HG03342 (cell line): ENCODE results near the gene WWC2.

Experiments
- ATAC-seq: cut with Tn5 transposase; IDR thresholded peaks from one replicate; pipeline ENCODE4 v1.9.1; 2021; ENCODE audit warnings: mild to moderate bottlenecking, moderate library complexity; ENCODE audit not compliant: unreplicated experiment

Gene WWC2

DNA sequence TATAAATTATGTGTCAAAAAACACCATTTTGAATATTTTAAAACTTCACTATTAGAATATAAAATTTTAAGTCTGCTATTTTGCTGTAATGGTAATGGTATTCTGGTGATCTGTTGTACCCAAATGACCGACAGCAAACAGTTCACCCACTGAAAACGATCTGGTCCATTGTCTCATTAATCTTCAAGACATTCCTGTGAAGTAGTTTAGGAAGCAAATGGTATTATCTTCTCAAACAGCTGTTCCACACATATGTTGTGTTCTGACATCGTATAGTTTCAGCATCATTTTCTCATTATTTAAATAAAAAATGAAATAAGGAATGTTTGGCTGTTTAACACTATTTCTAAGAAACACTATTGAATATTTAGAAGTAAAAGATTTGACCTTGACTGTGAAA lies 98.1 kb downstream of the WWC2 start:
- ATAC-seq = no peak

DNA sequence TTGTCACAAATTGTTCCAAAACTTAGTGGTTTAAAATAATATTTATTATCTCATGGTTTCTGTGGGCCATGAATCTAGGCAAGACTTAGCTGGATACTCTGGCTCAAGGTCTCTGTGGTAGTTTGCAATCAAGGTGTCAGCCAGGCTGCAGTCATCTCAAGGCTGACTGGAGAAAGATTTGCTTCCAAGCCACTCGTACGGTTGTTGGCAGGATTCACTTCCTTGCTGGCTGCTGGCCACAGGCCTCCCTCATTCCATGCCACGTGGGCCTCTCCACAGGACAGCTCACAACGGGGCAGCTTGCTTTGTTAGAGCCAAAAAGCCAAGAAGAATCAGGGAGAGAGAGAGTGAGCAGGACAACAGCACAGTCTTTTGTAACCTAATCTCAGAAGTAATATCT lies 101.4 kb downstream of the WWC2 start:
- ATAC-seq = no peak

DNA sequence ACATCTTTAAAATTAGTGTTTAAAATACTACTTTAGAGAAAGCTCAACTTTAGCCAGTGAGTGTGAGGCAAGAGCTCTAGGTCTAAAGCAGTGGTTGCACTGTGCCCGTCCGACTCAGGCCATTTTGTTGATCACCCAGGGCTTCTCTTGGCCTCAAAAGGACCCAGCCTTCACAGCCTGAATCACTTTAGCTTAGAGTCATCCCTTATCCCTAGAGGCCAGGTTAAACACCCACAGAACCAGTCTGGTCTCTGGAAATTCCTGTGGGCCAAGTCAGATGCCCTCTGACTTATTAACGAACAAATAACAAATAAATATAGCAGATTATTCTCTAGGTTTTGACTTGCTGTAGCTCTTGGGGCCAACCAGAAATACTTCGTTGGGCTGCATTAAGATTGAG lies 102.3 kb downstream of the WWC2 start:
- no peak for ATAC-seq

DNA sequence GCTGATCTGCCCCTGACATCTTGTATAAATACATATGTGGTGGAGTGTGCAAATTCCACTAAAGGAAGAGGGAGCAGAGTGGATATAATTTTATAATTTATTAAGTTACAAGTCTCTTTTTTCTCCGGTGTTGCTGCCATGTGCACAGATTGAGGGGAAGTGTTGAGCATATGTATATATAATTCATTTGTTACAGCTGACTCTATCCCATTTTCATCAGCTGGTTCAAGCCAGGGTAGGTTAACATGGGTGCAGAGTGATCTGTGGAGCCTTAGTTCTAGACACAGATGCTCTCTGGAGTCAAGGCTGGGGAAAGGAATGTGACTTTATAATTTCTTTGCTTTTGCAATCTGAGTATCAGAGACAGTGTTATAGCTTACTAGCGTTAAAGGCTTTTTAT lies 103.5 kb downstream of the WWC2 start:
- ATAC-seq = no peak

DNA sequence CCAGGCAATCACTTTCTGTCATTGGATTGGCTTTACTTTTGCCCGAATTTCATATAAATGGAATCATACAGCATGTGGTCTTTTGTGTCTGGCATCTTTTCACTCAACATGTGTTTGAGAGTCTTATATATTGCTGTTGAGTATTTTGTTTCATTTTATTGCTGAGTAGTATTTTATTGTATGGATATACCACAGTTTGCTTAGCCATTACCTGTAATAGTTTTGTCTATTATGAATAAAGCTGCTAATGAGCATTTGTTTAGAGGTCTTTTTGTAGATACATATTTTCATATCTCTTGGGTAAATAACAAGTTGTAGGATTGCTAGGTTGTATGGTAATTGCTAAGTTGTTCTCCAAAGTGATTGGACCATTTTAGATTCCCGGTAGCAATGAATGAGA lies 105.7 kb downstream of the WWC2 start:
- no peak for ATAC-seq

DNA sequence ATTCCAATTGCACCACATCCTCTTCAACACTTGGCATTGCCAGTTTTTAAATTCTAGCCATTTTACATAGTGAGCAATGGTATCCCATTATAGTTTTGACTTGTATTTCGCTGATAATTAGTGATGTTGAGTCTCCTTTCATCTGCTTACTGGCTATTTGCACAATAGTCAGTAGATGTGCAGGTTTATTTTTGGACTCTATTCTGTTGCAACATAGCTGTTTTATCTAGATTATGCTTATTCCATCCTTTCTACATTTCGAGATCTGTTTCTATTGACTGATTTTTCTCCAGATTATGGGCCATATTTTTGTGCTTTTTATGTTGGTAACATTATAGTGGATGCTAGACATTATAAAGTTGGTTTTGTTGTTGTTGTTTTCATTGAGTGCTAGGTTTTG lies 106.1 kb downstream of the WWC2 start:
- ATAC-seq = no peak

DNA sequence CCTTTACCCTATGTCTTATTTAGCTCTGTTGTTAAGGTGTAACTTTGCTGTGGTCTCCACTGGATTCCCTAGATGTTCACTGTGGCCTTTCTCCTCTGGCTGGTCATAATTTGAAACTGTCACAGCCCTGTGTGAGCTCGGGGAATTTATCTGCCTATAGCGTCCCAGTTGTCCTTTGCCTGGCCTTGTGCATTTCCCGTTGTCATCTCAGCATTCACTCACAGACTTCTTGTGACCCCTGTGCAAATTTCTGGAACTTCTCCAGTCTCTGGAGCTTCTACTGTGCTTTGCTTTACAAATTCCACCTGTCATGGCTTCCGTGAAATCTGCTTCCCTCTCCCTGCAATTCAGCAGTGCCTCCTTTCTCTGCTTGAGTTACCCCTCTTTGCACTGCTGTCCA lies 106.7 kb downstream of the WWC2 start:
- ATAC-seq = no peak

DNA sequence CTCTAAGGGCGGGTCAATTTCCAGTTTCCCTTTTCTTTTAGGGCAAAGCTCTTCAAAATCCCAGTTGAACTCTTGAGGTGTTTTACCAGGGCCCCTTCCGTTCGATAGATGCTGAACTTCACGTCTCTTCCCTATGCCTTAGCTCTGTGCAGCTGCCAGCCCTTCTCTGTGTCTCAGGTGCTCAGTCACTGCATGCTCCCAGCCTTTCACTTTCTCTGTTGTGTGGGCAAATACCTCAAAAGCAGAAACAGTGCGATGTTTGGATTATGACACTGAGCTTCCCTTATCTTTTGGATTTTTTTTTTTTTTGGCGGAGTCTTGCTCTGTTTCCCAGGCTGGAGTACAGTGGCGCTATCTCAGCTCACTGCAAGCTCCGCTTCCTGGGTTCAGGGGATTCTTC lies 112.5 kb downstream of the WWC2 start:
- no peak for ATAC-seq

DNA sequence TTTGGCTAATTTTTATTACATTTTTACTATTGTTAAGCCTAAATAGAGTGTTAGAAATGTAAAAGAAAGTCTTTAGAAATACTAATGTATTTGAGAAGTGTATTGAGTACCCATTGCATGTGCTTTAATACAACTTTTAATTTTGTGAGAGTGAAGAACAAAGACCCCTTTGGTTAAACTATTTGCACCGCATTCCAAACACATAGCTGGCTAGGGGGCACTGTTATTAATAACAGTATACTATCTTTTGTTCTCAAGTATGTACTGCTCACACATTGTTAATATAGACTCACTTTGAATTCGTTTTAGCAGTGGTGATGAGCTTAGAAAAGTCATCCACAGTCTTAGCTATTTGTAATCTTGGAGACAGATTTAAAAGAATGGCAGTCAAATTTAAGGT lies 114.9 kb downstream of the WWC2 start:
- no peak for ATAC-seq

DNA sequence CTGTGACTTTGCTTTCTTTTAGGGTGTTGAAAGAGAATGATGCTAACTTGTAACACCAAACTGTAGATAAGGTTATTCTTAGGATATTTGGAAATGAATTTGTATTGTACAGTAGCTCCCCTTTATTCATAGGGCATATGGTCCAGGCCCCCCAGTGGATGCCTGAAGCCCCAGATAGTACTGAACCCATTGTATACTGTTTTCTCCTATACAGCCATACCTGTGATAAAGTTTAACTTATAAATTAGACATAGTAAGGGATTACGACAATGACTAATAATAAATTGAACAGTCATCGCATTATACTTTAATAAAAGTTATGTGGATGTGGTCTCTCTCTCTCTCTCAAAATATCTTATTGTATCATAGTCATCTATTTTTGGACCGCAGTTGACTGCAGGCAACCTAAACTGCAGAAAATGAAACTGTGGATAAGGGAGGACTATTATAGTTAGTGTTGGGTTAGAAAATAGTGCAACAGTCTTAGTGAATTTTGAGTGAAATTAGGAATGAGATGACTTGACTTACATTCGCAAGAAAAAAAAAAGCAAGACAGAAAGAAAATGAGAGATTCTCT lies 115.9 kb downstream of the WWC2 start:
- ATAC-seq = no peak

DNA sequence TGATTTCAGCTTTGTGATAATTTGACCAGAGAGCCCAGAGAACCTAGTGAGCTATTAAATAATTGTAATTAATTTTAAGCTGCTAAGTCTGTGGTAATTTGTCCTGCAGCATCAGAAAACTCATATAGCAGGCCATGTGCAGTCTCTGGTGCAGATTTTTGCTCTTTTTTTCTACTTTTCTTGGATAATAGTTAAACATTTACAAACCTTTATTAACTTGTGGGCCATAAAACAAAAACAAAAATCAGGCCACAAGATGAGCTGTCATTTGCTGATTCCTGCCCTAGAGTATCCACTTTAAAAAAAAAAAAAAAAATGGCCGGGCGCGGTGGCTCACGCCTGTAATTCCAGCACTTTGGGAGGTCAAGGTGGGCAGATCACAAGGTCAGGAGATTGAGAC lies 121.2 kb downstream of the WWC2 start:
- no peak for ATAC-seq

DNA sequence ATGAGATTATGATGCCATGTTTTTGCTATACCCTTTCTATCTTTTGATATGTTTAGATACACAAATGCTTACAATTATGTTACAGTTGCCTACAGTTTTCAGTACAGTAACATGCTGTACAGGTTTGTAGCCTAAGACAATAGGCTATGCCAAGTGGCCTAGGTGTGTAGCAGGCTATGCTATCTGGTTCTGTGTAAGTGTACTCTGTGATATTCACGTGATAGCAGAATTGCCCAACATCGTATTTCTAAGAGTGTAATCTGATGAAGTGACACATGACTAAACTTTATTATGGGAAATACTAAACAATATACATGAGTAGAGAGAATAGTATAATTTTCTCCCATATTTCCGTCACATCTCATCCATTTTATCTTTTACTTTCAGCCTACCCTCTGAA lies 124.0 kb downstream of the WWC2 start:
- no peak for ATAC-seq

DNA sequence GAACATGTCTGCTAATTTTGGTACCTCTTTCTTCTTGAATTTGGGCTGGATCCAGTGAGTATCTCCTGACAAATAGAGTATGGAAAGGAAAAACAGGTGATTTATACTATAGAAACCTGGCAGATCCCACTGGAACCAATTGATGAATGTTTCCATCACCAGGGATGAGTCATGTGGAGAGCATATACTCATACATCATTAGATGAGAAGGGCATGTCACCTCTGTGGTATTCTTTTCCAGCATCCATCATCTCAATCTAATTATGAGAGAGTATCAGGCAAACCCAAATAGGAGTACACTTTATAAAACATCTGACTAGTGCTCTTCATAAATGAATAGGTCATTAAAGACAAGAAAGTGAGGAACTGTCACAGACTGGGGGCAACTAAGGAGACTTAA lies 130.3 kb downstream of the WWC2 start:
- ATAC-seq = no peak

DNA sequence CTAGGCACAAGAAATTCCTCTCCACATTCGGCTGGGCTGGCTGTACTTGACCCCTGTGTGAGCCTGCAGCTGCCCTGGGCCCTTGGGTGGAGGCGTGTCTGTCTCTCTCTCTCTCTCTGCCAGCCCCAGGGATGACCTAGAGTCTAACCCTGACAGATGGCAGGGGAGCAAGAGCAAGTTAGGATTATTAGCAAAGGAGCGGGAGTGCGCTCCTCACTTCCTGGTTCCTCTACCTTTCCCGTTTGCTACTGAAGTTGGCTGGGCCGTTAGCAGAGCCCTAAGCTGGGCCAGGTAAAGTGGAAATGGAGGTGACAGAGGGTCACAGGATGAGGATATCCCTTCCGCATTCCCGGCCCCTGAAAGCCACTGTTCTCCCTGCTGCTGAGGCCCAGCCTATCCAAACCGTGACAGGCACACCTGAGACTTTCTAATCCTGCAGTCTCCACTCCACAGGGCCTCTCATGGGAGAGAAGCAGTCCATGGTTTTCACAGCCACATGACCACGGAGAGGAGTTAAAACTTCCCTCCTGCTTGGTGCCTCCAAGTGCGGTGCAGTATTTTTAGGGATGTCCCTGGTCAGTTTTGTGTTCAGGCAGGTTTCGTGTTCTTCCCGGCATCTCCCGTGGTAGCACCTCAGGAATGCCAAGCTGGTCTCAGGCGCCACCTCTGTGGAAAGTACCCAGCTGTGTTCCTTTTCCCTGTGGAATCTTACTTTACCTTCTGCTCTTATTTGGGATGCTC lies 141.7 kb downstream of the WWC2 start:
- ATAC-seq = no peak

DNA sequence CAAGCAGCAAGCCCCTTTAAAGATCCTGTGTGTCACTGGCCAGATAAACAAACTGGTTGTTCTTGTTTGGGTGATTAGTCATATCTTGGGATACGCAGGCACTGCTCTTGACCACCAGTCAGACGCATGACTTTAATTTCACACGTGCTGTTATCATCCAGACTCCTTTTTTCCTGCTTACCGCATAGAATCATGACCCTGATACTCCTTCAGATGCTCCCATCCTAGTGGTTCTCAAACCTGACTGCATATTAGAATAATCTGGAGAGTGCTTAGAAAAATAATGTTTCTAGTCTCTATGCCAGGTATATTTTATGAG lies 142.2 kb downstream of the WWC2 start:
- ATAC-seq = no peak

DNA sequence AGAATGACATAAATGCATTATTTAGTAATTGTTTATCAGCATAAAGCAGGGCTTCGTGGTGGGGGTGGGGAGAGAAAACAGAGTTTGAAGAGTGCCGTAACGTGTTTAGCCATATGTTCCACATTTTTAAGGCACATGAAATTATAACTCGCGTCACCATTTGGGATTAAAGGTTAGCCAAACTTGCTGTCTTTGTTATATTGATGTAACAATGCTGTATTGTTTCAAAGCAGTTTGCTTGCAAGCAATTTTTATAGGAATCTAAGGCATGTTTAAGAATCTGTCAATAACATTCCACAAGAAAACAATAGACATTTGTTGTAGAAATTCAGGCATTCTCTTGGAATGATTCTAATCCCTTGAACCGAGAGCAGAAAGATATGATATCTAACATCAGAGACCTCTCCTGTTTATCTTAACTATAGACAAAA lies 142.7 kb downstream of the WWC2 start:
- no peak for ATAC-seq

DNA sequence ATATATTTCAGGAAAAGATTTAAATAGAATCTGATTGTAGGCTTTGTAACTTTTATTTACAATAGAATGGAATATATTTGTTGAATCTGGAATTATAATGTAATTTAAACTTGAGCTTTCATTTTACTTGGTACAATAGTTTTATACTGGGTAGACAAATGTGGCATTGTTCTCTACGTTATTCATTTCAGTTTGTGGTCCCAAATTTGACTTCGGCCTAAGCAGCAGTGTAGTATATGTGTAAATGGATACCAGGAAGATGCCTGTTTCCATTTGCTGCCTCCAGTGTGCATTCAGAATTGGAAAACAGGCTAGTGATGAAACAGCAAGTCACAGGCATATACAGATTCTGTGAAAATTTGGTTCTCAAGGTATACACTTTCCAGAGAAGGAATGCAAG lies 143.2 kb downstream of the WWC2 start:
- ATAC-seq = no peak

DNA sequence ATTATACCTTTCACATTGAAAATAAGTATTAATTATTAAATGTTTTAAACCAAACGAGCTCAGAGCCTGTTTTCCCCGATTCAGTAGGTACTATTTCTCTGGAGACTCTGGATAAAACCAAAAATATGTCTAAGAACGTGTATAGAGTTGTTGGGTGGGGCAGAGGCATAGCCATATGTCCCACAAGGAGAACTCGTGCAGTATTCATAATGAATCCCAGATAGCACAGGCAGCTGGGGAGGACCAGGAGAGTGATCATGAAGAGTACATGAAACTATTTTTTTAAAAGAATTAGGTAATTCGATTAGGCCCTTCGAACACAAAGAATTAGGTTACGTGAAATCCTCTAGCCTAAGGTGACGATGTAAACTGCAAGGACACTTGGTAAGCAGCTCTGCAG lies 145.0 kb downstream of the WWC2 start:
- ATAC-seq = no peak

DNA sequence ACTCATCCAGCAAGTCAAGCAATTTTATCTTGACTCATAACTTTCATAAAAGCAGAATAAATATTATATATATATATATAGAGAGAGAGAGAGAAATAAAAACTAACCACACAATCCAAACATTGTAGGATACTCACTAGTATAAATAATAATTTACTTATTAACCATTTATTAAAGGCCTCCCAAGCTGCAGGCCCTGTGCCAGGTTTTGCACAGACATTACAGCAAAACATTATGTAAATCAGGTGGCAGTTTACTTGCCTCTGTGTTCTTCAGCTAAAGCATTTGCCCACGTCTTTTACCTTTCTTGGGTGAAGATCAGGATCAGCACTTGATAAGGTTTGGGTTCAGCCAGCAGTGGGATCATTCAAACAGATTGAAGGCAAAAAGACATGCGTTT lies 145.4 kb downstream of the WWC2 start:
- ATAC-seq = no peak

DNA sequence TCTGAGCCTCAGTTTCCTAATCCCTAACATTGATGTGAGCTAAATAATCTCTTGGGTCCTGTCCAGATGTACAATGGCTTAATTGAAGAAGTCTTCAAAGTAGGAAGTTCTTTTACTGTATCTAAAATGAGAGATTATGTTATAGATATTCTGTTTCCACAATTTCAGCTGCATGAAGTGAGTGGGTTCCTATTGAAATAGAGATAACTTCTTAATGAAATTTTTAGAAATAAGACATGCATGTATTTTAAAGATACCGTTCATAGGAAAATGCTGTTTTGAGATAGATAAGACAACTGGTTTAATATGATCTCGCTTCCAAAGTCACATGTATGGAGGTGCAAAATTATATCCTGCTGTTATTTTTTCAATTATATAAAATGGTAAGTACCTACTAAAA lies 149.1 kb downstream of the WWC2 start:
- no peak for ATAC-seq

DNA sequence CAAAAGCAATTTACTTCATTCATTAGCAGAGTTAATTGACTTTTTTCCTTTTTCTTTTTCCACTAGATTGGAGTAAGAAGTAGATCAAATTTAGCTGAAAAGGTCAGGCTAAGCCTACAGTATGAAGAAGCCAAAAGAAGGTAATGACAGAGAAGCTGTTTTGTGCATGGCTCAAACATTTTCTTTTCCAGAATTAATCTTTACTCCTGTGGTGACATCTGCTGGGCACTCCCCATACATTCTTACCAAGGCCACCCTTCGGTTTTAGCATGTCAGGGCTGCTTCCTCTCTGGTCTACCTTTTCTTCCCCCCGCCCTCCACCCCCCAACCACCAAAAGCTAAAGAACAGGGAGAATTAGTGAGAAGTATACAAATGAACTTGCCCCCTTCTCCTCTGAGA lies 150.8 kb downstream of the WWC2 start:
- ATAC-seq = peak; percentile 48

DNA sequence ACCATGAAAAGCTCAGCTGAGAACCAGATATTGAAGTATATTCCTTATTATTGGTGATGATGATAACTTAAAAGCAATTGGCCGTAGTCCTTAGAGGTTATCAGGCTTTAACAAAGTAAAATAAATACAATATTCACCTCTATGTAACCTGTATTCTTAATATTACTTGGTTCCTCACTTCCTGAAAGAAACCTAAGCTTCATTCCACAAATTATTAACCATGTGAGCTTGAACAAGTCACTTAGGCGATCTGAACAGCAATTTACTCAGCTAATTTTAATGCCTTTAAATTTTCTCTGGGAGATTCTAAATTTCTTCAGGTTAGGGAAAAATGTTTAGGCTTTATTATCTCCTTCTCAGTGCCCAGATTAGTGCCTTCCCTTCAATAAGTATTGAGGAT lies 151.8 kb downstream of the WWC2 start:
- no peak for ATAC-seq

DNA sequence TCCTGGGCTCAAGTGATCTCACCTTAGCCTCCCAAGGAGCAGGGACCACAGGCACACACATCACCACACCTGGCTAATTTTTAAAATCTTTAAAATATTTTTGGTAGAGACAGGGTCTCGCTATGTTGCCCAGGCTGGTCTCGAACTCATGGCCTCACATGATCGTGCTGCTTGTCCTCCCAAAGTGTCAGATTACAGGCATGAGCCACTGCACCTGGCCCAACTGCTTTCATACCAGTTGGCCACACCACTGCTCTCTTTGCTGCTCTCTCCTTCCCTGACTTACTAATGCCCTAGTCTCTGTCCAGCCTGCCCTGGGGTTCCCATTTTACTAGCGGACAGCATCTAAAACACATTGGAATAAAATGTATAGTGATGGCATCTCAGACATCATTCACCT lies 153.9 kb downstream of the WWC2 start:
- no peak for ATAC-seq
